DMS153 (cell line): ENCODE data around the gene WDR33.
"Not testable (repeated sequence)": the region's sequence is repeated elsewhere in the genome, so short reads cannot be mapped to it uniquely, and the experiment has no call there.

Experiments
- DNase-seq: peaks from one replicate; lab custom pipeline; 2025; lab: John Stamatoyannopoulos, UW

Gene WDR33

DNA sequence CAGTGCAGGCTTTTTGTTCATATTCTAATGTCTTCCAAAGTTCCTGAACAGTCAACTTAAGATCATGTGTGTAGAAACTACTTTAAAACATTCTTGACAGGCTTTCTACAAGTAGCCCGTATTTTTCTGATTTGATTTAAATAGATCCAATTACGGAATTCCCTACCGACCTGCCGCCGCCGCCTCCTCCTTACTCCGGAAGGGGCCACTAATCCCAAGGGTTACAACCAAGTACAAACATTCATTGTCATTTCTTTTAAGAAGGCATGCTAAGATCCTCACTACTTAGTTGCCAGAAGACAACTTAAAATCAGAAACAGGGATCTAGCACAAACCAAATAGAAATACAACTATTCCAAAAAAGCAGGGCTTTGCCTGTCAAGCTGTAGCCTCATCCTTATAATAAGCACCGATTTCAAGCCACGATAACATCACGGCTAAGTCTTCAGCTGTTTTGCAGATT is 784 bp downstream of the WDR33 start:
- DNase-seq = no peak

- DNase-seq = no peak
Measured at GRCh38 chr2:127807678-127808353, 3.2 kb downstream of the WDR33 start.

- DNase-seq = not testable (repeated sequence)
Measured at GRCh38 chr2:127806860-127807259, 4.1 kb downstream of the WDR33 start.

DNA sequence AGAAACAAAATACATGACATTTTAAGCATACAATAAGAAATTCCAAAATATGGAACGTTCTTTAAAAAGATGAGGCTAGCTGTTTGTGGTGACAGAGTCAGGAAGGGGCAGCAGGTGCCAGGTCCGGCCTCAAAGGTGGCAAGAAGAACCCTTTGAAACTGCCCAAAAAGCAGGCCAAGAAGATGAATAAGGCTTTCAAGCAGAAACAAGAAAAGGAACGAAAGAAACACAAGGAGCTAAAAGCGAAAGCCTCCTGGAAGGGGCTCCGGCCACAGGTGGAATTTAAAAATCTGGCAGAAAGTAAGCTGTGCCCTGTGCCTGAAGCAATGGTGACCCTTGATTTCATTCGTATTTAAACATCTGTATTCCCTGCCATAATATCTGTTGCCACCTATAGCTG is 5.5 kb downstream of the WDR33 start:
- no peak for DNase-seq

DNA sequence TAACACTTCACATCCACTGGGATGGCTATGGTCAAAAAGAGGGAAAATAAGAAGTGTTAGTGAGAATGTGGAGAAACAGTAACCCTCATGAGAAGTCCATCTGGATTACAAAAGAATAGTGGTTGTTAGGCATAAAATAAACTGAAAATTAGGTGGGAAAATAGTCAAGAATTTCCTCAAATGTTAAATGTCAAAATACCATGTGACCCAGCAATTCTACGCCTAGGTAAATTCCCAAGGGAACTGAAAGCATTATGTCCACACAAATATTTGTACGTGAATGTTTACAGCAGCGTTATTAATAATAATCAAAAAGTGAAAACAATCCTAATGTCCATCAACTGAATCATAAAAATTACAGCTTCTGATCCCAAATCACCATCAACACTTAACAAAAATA is 11.0 kb downstream of the WDR33 start:
- no peak for DNase-seq

DNA sequence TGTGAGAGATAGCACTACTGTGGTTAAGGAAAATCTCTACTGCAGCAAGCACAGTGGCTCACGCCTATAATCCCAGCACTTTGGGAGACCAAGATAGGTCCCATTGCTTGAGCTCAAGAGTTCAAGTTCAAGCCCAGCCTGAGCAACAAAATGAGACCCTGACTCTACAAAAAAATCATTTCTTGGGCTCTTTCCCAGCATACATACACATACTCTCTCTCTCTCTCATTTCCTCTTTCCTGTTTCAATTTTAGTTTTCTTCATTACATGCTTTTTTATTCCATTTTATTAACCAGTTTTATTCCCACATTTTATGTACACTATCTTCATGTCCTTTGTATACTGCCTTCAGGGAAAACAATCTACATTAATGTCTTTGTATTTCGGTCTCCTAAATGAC is 14.6 kb downstream of the WDR33 start:
- no peak for DNase-seq

GRCh38 chr2:127794901-127795300 is 16.1 kb downstream of the WDR33 start:
- not testable (repeated sequence) for DNase-seq

GRCh38 chr2:127792805-127793204 is 18.2 kb downstream of the WDR33 start:
- no peak for DNase-seq

DNA sequence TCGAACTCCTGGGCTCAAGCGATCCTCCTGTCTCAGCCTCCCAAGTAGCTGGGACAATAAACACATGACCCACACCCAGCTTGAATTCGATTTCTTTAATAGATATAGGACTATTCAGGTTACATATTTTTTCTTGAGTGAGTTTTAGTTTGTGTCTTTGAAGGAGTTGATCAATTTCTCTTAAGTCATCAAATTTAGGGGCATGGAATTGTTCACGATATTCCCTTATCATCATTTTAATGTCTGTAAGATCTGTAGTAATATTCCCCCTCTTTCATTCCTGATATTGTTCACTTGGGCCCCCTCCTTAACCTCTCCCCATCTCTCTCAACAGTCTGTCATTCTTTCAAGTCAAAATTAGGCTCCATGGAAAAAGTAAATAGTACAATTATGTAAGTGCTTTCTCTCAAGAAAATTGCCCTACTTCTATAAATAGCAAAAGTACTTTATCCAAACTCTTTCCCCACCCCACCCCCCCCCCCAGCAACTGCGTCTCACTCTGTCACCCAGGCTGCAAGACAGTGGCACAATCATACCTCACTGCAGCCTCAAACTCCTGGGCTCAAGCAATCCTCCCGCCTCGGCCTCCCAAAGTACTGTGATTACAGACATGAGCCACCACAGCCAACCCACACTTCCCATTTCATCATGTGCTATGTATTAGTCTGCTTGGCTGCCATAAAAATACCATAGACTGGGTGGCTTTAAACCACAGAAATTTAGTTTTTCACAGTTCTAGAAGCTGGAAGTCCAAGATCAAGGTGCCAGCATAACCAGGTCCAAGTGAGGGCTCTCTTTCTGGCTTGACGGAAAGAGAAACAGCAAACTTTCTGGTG is 20.1 kb downstream of the WDR33 start:
- no peak for DNase-seq

GRCh38 chr2:127786048-127786809 is 24.7 kb downstream of the WDR33 start:
- no peak for DNase-seq

DNA sequence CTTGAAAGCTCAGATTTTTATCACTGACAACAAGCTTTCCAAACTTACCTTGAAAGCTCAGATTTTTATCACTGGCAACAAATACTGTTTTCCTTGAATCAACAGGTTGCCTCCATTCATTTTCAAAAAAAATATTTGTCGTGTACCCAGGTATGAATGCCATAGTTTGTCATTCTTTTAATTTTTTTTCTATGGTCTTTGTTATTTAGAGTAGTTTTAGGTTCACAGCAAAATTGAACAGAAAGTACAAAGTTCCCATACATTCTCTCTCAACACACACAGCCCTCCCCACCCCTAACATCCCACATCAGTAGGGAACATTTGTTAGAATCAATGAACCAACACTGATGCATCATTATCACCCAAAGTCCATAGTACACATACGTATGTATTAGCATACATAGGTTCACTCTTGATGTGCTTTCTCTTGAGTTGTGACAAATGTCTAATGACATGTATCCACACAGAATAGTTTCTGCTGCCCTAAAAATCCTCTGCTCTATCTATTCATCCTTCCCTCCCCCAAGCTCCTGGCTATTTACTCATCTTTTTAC is 25.9 kb downstream of the WDR33 start:
- DNase-seq = no peak

DNA sequence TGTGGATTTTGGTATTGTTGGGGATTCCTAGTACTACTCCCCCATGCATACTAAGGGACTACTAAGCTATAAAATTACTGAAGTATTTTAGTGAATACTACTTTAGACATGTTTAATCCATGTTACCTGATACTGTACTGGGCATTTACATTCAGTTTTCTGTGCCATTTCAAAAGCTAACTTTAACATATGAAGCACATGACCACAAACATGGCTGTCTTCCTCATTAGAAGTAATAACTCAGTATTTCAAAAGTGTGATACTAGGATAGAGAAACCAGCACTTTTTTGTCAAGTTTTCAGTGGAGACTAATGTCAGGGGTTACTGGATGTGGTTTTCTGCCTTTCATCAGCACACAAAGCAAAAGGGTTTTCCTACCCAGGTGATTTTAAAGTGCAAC is 27.9 kb downstream of the WDR33 start:
- no peak for DNase-seq

- DNase-seq = no peak
Measured at GRCh38 chr2:127778850-127779249, 32.1 kb downstream of the WDR33 start.

- no peak for DNase-seq
Measured at GRCh38 chr2:127778447-127778846, 32.5 kb downstream of the WDR33 start.

DNA sequence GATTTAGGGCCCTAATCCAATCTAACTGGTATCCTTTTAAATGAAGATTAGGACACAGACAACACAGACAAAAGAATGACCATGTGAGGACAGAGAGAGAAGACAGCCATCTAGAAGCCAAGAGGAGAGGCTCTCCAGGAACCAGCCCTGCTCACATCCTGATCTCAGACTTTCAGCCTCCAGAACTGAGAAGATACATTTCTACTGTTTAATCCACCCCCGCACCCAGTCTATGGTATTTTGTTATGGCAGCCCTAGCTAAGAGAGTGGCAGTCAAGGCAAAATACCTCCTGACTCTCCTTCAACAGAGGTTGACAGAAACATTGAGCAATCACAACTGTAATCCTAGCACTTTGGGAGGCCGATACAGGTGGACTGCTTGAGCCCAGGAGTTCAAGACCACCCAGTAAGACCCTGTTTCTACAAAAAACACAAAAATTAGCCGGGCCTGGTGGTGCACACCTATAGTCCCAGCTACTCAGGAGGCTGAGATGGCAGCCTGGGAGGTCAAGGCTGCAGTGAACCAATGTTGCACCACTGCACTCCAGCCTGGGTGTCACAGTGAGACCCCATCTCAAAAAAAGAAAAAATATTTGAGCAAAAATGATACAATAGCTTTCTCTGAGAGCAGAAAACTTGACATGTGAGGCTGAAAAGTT is 34.7 kb downstream of the WDR33 start:
- no peak for DNase-seq

GRCh38 chr2:127771756-127772155 is 39.2 kb downstream of the WDR33 start:
- DNase-seq = no peak

- no peak for DNase-seq
Measured at GRCh38 chr2:127770973-127771735, 39.8 kb downstream of the WDR33 start.

GRCh38 chr2:127770534-127770933 is 40.4 kb downstream of the WDR33 start:
- not testable (repeated sequence) for DNase-seq

- DNase-seq = no peak
Measured at GRCh38 chr2:127769587-127769986, 41.4 kb downstream of the WDR33 start.

DNA sequence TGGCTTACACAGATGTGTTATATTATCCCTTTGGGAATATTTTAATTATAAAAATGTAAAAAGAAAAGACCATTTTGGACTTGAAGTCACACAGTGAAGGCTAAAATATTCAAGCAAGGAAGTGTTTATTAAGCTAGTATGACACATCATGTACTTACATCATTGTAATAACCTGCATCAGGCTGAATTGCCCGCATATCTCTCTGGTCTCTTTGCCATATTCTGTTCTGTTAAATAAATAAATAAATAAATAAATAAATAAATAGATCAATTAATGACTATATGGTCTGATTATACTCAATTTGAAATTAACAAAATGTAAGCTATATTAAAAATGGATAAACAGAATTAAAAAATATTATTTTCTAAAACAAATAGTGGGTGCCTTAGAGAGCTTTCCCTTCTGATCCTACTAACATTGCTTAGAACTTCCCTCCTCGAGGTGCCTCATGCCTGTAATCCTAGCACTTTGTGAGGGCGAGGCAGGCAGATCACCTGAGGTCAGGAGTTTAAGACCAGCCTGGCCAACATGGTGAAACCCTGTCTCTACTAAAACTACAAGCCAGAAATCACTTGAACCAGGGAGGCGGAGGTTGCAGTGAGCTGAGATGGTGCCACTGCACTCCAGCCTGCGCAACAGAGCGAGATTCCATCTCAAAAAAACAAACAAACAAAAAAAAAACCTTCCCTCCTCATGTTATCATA is 42.0 kb downstream of the WDR33 start:
- DNase-seq = no peak
